NCI-H1436 treated with DMSO at 0.1 percent for 48 hours (cell line): ENCODE data around the gene KCTD1.

Experiments
- DNase-seq: peaks from one replicate; lab custom pipeline; 2025; lab: John Stamatoyannopoulos, UW

The KCTD1 gene

DNA sequence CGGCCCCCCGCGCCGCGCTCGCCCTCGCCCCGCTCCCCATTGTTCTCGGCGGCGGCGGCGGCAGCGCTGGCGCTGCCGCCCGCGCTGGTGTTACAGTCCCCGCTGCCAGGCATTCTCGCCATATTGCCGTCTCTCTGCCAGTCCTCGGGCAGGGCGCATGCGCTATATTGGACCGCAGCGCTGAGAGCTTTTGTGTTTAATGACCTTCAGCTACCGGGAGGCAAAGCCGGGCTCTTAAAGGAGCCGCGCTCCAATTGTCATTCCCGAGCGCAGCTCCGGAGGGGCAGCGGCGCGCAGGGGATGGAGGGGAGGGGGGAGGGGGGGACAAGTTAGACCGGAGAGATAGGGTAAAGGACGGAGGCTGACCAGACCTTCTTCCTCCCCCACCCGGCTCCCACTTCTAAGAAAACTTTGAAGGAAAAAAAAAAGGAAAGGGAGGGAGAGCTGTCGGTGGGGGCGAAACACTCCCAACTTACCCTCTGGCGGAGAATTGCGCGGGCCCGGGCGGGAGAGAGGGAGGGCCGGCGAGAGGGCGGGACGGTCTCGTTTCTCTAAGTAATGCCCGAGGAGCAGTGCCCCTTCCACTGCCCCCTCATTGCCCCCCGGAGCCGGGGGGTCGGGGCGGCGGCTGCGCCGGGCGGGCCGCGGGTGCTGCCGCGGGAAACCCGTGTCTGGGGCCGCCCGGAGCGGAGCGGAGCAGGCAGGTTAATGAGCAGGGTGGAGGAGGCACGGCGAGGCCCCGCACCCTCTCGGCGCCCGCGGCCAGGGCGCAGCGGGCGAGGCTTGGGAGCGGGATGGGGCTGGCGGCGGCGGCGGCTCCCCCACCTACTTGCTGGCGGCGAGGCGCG, at the start of gene KCTD1:
KCTD1 (minus strand) TSS at position 139 of the 848 bp plus-strand sequence; CDS start at position 122, 17 bp downstream.
- DNase-seq, result peak; percentile 18

DNA sequence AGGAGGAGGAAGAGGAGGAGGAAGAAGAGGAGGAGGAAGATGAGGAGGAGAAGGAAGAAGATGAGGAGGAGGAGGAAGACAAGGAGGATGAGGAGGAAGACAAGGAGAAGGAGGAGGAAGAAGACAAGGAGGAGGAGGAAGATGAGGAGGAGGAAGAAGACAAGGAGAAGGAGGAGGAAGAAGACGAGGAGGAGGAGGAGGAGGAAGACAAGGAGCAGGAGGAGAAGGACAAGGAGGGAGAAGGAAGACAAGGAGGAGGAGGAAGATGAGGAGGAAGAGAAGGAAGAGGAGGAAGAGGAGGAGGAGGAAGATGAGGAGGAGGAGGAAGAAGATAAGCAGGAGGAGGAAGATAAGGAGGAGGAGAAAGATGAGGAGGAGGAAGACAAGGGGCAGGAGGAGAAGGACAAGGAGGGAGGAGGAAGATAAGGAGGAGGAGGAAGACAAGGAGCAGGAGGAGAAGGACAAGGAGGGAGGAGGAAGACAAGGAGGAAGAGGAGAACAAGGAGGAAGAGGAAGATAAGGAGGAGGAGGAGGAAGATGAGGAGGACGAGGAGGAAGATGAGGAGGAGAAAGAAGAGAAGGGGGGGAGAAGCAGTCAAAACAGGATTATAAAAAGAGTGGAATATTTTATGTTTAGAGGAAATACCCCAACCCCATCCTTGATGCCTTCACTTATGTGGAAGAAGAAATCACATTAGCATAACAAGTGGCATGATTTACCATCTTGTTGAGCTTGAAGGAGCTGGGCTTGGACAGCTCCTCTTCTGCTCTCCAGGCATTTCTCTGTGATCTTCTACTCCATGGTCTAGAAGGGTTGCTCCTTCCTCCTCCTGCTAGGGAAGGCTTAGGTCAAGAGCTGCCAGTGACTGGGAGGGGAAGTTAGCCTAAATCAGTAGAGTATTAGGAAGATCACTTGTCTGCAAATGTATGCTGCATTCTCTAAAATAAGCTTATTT, 45.3 kb upstream of the KCTD1 start:
- no peak for DNase-seq

DNA sequence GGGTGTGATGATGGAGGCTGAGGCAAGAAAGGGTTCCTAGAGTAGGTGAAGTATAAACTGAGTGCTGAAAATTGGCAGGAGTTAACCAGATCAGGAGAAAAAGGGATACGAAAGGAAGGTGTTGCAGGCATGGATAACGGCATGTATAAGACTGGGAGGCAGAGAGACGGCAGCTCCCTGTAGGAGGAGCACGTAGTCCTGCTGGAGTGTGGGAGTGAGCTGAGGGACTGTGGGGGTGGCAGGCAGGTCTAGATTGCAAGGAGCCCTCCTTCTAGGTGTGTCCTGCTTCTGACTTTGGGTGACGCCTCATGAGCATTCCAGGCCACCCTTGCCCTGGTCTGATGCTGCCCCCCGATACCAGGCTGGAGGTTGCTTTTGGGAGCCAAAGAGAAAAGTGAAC, 36.4 kb upstream of the KCTD1 start:
- no peak for DNase-seq

DNA sequence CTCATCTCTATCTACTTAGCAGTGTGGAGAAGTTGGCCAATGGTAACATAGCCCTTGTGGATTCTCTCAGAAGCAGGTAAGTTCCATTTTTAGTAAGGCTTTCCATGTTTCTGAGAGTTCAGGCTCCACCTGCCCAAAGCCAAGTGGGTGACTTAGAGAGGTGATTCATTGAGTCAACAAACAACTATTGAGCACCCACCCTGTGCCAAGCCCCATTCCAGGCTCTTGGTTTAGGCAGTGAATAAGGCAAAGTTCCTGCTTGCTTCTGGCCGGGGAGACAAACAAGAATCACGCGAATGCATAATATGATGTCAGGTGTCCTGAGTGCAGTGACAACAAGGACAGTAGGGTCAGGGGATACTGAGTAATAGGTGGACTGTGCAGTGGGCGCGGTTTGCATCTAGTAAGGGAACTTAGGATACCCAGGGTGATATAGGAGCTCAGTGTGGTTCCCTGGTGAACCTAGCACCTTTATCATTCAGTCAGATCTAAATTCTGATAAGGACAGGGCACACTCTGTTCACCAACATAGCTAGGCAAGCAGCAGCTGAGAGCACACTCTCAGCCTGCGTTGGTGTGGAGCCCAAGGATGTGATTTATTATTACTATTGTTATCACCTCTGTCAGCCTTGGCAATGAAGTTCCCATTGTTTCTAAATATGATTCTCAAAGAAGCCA, 31.7 kb upstream of the KCTD1 start:
- DNase-seq, result no peak

DNA sequence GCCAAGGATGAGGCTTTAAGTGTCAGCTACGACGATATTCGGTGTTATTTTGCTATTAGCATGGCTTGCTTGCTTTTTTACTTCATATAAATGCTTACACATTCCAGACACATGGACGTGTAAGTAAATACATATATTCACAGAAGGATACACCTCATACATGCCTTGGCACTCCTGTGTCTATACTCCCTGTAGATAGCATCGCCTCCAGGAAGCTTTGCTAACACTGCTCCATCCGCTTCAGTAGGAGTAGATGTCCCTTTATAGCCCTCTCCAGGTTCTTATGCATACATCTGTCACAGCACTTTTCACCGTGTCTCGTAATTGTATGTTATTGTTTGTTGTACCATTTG, 27.5 kb upstream of the KCTD1 start:
- DNase-seq, result no peak

DNA sequence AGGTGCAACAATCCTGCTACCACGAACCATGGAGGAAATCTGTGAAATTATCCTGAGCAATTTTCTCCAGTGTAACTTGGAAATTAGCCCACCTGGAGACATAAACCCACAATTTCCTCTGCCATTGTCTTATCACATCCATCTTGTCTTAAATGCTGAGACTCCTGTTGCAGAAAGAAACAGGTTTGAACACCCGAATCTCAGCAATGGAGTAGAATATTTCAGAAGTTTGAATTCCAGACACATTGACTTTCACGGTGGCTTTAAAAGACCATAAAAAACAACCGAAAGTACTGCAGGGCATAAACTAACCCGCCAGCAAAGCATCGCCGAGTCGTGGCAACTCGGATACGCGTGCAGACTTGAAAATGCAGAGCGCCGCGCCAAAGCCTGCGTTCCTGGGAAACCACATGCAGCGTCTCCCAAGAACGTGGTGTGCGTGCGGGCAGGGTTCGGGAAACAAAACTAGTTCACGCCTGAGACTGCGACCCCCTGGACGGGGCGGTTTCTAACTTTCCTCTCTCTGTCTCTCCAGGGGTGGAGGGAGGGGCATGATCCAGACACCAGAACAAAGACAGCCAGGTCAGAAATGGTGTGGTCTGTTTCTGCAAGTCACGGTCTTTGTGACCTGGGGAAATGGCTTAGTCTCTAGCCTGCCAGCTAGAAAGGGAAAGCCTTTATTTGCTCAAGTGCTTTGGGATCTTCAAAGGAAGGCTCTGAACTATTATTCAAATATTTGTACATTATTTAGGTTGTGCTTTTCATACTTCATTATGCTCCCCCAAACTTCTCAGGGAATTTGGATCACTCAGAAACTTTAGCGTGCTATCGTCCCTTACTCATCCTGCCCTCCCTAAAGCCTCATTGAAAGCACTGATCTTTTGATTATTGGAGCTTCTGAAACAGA, 26.9 kb upstream of the KCTD1 start:
- no peak for DNase-seq

DNA sequence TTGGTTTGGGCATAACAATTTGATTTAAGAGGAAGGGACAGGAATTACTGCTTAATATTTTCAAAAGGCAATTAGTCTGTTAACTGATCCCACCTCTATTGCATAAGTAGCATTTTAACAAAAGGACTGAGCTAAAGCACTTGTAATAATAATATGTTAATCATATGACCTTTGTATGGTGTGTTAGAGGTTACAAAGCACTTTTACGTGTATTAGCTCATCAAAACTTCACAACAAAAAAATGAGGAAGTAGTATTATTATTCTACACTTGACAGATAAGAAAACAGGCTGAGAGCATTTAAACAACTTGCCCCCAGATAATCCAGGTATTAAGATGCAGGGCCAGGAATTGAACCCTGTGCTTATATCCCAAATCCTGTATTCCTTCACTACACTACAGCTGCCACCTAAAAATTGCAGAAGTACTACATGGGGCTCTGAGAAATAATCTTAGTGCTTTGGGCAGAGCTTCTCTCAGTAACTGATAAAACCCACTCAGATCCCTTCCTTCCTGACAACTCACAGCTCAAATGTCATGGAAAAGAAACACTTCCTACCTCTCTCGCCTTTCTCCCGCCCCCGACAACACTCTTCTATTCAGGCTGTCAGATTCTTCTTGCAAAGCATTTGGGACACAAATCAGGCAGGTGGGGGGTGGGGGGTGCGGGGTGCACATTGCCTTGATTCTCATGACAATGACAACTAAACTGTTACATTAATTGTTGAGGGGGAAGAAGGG, 20.7 kb upstream of the KCTD1 start:
- DNase-seq, result no peak

DNA sequence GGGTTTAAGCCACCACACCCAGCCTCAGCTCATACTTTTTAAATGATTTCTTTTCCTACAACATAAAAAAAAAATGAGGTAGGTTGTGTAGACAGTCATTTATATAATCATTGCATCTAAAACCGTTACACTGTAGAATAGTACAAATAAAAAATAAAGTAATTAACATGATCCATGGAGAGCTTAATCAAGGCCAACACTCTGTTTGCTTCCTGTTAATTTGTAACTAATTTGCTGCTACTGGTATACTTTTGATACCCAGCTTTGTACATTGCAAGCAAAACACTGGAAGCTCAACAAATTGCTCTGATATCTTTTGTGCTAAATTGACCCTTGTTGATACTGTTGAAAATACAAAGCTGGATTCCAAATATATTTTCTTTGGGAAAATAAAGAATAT, 20.2 kb upstream of the KCTD1 start:
- no peak for DNase-seq

DNA sequence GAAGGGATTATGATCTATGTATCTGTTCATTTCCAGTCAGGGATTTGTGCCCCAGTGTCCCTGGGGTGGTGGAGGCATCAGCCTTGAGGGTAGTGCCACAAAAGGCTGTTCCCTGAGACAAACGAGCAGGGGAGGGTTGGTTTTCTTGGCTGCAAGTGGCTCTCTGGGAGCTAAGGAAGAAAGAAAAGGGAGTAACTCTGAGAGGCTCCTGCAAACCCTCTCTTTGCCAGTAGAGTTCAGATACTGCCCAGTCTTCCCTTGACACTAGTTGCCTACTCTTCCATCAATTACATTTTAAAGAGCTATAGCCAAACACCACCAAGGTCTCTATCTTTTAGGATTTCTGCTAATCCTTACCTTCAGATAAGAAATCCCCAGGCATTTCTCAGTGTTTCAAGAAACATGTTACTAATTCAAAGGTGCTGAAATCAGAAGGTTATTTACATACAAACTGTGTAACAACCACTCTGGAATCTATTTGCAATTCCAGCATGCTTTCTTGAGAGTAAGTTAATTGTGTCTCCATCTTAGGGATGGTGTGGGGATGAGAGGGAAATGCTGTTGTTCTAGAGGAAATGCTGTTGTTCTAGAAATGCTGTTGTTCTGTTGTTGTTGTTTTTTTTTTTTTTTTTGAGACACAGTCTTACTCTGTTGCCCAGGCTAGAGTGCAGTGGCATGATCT, 18.7 kb upstream of the KCTD1 start:
- DNase-seq, result no peak

DNA sequence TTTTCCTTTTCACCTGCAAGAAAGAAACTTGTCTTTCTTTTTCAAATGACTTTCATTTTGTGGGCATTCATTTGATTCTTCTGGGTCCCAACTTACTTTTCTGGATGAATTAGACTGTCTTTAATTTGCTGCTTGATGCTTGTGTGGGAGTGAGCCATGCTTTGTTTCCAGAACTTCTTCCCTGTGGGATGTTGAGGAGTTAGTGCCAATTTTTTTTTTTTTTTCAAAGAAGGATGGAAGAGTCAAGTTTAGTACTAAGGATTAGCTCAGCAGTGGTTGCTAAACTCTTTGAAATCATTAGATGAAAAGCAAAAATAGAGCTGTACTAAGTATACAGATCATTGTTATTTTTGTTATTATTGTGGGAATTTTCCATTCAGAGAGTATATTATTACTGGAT, 17.2 kb upstream of the KCTD1 start:
- DNase-seq, result no peak

DNA sequence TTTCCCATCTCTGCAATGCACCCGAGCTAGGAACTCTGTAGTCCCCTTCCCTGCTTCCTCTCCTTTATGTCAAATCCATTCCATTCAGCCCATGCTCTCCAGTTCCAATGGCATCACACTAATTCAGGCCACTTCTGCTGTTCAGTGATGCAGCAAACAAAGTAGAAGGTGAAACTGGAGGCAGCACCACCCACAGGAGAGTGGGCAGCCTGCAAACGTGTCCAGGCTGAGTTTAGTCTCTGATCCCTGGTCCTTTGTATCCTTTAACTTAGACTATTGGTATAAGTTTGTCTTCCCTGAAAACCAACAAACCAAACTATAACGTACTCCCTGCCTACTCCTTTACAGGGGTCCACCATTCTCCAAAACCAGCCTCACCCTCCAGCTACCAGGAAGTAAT, 14.7 kb upstream of the KCTD1 start:
- DNase-seq, result no peak

DNA sequence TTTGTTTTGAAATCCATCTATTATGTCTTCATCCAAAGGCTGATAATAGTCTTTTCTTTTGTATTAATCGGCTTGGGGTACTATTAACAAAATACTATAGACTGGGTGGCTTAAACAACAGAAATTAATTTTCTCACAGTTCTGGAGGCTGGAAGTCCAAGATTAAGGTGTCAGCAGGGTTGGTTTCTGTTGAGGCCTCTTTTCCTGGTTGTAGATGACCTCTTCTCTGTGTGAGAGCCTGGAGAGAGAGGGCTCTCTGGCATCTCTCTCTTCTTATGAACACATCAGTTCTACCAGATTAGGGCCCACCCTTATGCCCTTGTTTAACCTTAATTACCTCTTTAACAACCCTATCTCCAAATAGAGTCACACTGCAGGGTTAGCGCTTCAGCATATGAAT, 14.2 kb upstream of the KCTD1 start:
- no peak for DNase-seq

DNA sequence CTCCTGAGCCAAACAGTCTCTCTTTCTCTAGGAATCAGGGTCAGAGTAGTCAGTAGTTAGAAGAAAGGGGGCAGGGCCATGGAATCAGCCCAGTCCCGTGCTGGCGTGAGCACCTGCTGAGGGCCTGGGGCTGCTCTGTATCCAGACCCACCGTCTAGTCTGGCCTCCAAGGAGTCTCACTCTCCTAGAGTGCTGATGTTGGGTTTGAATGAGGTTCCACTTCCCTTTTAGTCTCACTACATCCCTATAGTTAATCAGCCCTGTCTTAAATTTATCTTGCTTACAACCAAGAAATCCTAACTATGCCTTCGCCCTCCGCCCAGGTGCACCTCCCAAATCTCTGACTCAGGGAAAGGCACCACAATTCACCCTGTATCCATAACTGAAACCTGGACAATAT, 13.4 kb upstream of the KCTD1 start:
- no peak for DNase-seq

DNA sequence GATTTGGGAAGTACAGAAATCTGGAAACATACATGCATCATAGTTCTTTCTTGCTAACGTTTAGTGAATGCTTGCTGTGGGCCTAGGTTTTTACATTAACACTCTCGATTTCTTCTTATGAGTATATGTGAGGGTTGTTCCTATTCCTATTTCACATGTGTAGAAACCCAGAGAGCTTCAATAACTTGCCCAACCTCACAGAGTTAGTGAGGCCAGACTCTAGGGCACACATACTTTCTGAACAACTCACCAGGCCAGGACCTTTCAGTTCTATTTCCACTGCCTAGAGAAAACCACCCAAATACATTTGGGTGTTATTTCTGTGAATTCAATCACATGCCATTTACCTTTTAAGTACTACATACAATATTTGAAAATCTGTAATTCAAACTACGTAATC, 8.2 kb upstream of the KCTD1 start:
- DNase-seq, result no peak

DNA sequence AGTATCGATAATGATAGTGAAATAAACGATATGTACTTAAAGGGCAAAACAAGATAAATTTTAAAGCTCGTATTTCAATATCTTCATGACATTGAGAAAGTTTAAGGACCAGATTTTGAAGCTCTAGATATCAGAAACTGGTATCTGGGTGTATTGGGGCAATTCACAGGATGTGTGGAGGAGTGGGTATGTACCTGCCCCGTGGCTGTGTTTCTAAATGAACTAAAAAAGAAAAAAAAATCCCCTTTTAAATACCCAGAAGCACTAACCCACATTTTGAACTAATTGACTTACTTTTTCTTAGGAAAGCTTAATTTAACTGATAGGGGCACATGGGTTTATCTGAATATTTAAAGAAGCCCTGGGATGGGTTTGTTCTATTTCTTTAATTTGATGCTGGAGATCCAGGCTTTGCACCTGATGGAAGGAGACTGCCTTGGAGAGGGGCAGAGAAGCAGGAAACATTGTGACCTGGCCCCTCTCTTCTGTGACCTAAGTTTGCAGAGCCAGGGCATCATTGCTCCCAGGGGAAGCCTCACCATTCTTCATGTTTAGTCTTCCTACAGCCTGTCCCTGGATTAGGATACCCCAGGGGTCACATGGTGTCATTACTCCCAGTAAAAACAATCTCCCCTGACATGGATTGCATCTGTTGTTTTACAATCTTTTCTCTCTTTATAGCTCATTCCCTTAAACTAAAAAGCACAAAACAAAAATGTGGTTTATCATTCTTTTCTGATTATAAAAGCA, 7.6 kb upstream of the KCTD1 start:
- no peak for DNase-seq

DNA sequence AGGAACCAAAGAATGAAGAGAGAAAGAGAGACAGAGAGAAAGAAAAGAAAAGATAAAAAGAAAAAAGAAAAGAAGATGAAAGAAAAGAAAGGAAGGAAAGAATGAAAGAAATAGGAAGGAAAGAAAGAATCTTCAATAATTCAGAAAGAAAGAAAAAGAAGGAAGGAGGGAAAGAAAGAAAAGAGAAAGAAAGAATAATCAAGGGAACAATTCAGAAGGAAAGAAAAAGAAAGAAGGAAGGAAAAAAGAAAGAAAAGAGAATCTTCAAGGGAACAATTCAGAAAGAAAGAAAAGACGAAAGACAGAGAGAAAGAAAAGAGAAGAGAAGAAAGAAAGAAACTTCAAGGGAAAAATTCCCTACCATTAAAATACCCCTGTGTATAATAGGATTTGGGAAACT, 5.6 kb upstream of the KCTD1 start:
- no peak for DNase-seq

DNA sequence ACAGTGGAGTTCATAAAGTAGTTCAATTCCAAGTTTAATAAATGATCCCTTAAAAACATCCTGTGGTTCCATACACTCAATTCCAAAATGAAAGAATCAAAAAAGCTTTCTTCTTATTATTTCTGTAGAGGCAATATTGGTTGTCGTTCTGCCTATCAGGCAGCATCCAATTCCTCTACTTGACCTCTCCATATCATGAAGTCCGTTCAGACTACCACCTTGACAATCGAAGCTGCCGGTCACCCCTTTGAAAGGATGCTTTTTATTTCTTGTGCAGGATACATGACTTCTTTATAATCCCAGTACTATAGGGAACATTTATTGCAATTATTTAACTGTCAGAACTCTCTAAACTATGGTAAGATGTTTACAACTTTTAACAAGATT, 3.3 kb upstream of the KCTD1 start:
- DNase-seq, result no peak

DNA sequence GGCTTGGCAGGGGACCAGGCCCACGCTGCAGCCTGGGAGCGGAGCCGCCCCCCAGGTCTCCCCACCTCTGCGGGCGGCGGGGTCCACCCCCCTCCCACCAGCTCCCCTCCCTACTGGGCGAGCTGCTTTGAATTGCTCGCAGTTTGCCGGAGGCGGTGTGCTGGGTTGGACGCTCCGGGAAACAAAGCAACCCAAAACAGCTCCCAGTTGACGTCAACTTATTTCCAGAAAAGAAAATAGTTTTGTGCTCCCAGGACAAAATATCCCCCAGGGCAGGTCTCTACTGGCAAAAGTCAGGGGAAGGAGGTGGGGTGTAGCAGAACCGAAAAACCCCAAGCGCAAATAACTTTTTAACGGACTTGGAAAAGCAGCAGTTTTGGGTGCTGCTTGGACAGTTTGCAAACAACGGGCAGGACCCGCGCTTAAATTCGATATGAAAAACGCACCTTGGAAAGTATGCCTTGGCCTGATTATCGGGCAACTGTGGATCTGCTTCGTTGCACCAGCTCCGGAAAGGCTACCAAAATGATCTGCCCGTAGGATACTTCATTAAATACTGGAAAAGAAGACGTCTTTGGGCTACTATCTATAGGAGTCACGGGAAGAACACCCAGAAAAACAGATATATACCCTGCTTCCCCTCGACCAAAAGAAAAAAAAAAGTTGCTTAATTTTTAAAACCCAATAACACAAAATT, 2.8 kb upstream of the KCTD1 start:
- no peak for DNase-seq
